GM04504 (cell line): ENCODE results near the gene BCL2L15.
A peak's percentile ranks its signal among the peaks of the same experiment; 100 is the strongest.

ENCODE experiments used
- DNase-seq: peaks from one replicate; pipeline ENCODE4 v3.0.0-alpha.2; 2012; ENCODE audit warnings: low read depth

BCL2L15 gene

GRCh38 chr1:113887402-113888175, at the start of gene BCL2L15:
BCL2L15 (minus strand) TSS chr1:113887581; CDS start chr1:113887375, 206 bp downstream.
- DNase-seq: no peak

- no peak for DNase-seq
Observed at GRCh38 chr1:113937146-113937545, 49.8 kb upstream of the BCL2L15 start.

- no peak for DNase-seq
Observed at GRCh38 chr1:113935970-113936369, 48.6 kb upstream of the BCL2L15 start.

GRCh38 chr1:113935176-113935575, 47.8 kb upstream of the BCL2L15 start:
- no peak for DNase-seq

- DNase-seq: no peak
Observed at GRCh38 chr1:113934511-113935055, 47.2 kb upstream of the BCL2L15 start.

- DNase-seq: no peak
Observed at GRCh38 chr1:113934006-113934405, 46.6 kb upstream of the BCL2L15 start.

- no peak for DNase-seq
Observed at GRCh38 chr1:113931451-113931851, 44.1 kb upstream of the BCL2L15 start.

- no peak for DNase-seq
Observed at GRCh38 chr1:113930499-113931161, 43.2 kb upstream of the BCL2L15 start.

GRCh38 chr1:113929750-113930498, 42.5 kb upstream of the BCL2L15 start:
- DNase-seq: no peak

- DNase-seq: peak; percentile 73
Observed at GRCh38 chr1:113928941-113929749, 41.8 kb upstream of the BCL2L15 start, which contains the start of gene HIPK1. HIPK1 (plus strand) TSS chr1:113929324.

GRCh38 chr1:113928187-113928930, 41.0 kb upstream of the BCL2L15 start:
- DNase-seq: no peak

GRCh38 chr1:113924473-113924872, 37.1 kb upstream of the BCL2L15 start:
- DNase-seq: no peak

GRCh38 chr1:113922957-113923356, 35.6 kb upstream of the BCL2L15 start:
- no peak for DNase-seq

- DNase-seq: no peak
Observed at GRCh38 chr1:113918243-113918642, 30.9 kb upstream of the BCL2L15 start.

- DNase-seq: no peak
Observed at GRCh38 chr1:113917400-113918082, 30.2 kb upstream of the BCL2L15 start.

- no peak for DNase-seq
Observed at GRCh38 chr1:113916974-113917373, 29.6 kb upstream of the BCL2L15 start.

GRCh38 chr1:113913887-113914664, 26.7 kb upstream of the BCL2L15 start:
- DNase-seq: no peak

GRCh38 chr1:113913312-113913668, 25.9 kb upstream of the BCL2L15 start:
- no peak for DNase-seq

- DNase-seq: no peak
Observed at GRCh38 chr1:113912594-113913311, 25.4 kb upstream of the BCL2L15 start.
